ENCODE measurements around the gene TTLL10. TPM values are rescaled to one million over a fixed set of nuclear protein-coding genes. Genes with fewer than 3 reads are reported as not detected.

The TTLL10 gene
- total and polyA plus RNA-seq, 2 of the 8 experiments (the other 6 are each of a cell fraction or from before 2014, with no cell fraction given), result 1.1 to 1.7 TPM

GRCh38 chr1:1203561-1204424 lies 30.1 kb downstream of the TTLL10 start:
- 91% methylated on average over 33 of the region's 49 CpGs; no CpG with 5 or more reads in 1 of the 2 experiments for WGBS, 2 experiments (ENCODE audit: extremely low coverage in 1 of 2, insufficient coverage in 1 of 2, insufficient read length in 1 of 2, insufficient replicate concordance in 2 of 2, low coverage in 1 of 2, low lambda C conversion rate in 2 of 2, missing lambda C conversion rate in 1 of 2)
- Histone ChIP-seq H3K56ac (replicated peaks; ENCODE audit: insufficient read length, low read depth, low read length) (no peak overlapping the region), H3K23me2 (ENCODE audit: low read depth, low read length) (peaks cover 8% of the 10 kb centered on the region; the same call in 1 of the 2 replicates), H2AFZ (ENCODE audit: low read length) (no peak overlapping the region), H2AK5ac (ENCODE audit: low read depth, low read length) (no peak overlapping the region), H3K27ac (ENCODE audit: low read depth, low read length) (no peak overlapping the region), H4K8ac (ENCODE audit: extremely low read depth, insufficient read depth, low read length) (no peak overlapping the region), H3K14ac (ENCODE audit: insufficient read length) (no peak overlapping the region), H3K4me1 (replicated peaks in 1 of 4; ENCODE audit: control insufficient read depth in 3 of 4, insufficient read depth in 4 of 4, low read length in 3 of 4) (peaks cover 0 to 16% (median 6%) of the 10 kb centered on the region in 4 experiments; a peak in 6 of 7 replicates), H3K18ac (ENCODE audit: extremely low read depth, low read length) (no peak overlapping the region; the same call in 1 of the 2 replicates), H4K91ac (replicated peaks; ENCODE audit: insufficient read length, low read length) (no peak overlapping the region), H2BK20ac (ENCODE audit: low read length) (no peak overlapping the region), H2BK15ac (ENCODE audit: low read length) (peak overlapping the region; percentile 29; the same call in 1 of the 2 replicates), H3K36me3 (ENCODE audit: control insufficient read depth in 2 of 4, insufficient read depth in 4 of 4, low read length in 3 of 4) (no peaks in the 10 kb centered on the region), H2BK12ac (ENCODE audit: low read depth, low read length) (peak overlapping the region; percentile 75; the same call in 1 of the 2 replicates), H3K9me3 (ENCODE audit: insufficient read depth in 2 of 2, low read depth in 1 of 2, low read length in 1 of 2) (no peaks in the 10 kb centered on the region), H3K4me3 (ENCODE audit: extremely low read depth in 1 of 4, insufficient read depth in 2 of 4, low read depth in 3 of 4, low read length in 4 of 4) (no peak overlapping the region), H2BK120ac (replicated peaks; ENCODE audit: low read depth, low read length) (no peak overlapping the region), H3K79me1 (ENCODE audit: low read depth, low read length) (no peaks in the 10 kb centered on the region), H3K4ac (replicated peaks; ENCODE audit: insufficient read length, low read depth, low read length) (no peak overlapping the region), H3K23ac (ENCODE audit: insufficient read length) (no peak overlapping the region), H3K79me2 (ENCODE audit: control insufficient read depth in 1 of 2, insufficient read depth in 2 of 2, low read length in 2 of 2) (no peaks in the 10 kb centered on the region), H4K5ac (ENCODE audit: insufficient read length, low read depth, low read length) (no peak overlapping the region), H2BK5ac (ENCODE audit: low read depth, low read length) (no peak overlapping the region), H3K9ac (replicated peaks in 1 of 4; ENCODE audit: extremely low read depth in 1 of 4, low read depth in 3 of 4, low read length in 3 of 4) (no peak overlapping the region), H3K27me3 (replicated peaks in 1 of 4; ENCODE audit: control insufficient read depth in 3 of 4, extremely low read depth in 1 of 4, insufficient read depth in 3 of 4, low read length in 3 of 4) (peaks cover 2 to 19% (median 17%) of the 10 kb centered on the region in 4 experiments), H3K4me2 (ENCODE audit: insufficient read depth in 1 of 2, low read depth in 2 of 2, low read length in 2 of 2) (no peak overlapping the region), H4K20me1 (replicated peaks in 1 of 2; ENCODE audit: control insufficient read depth in 1 of 2, insufficient read depth in 2 of 2, low read length in 2 of 2) (no peaks in the 10 kb centered on the region)
- no peak for FAIRE-seq
- CTCF ChIA-PET (ENCODE audit: partially characterized antibody), result interaction anchor here (1.2 kb wide), 1 partner anchor 45 kb away, joined by 3 read pairs; no protein-coding TSS in a partner anchor
- no peak for TF ChIP-seq RBBP5 (IDR thresholded peaks at IDR 0.05; ENCODE audit: borderline replicate concordance, low read depth, low read length)
- peak in 1 of 2 experiments; percentile 52 for DNase-seq (ENCODE audit: low read depth in 1 of 2, low spot score in 2 of 2)
- POLR2A ChIA-PET (ENCODE audit: partially characterized antibody), result no interaction called here

Data from H1 (cell line).